ENCODE measurements around the gene GPHN.

GPHN gene

GRCh38 chr14:67173719-67174118, 665.8 kb downstream of the GPHN start:
- DNase-seq = no peak

- no peak for DNase-seq
Measured at GRCh38 chr14:67186172-67186768, 678.3 kb downstream of the GPHN start.

GRCh38 chr14:67186789-67187584, 679.0 kb downstream of the GPHN start:
- DNase-seq = no peak

GRCh38 chr14:67187826-67188225, 679.9 kb downstream of the GPHN start:
- no peak for DNase-seq

GRCh38 chr14:67188326-67188725, 680.4 kb downstream of the GPHN start:
- no peak for DNase-seq

GRCh38 chr14:67191768-67192290, 683.9 kb downstream of the GPHN start:
- no peak for DNase-seq

GRCh38 chr14:67192366-67192765, 684.4 kb downstream of the GPHN start:
- no peak for DNase-seq

- DNase-seq = no peak
Measured at GRCh38 chr14:67195279-67195678, 687.3 kb downstream of the GPHN start.

- no peak for DNase-seq
Measured at GRCh38 chr14:67199016-67199415, 691.1 kb downstream of the GPHN start.

- DNase-seq = no peak
Measured at GRCh38 chr14:67207810-67208209, 699.9 kb downstream of the GPHN start.

GRCh38 chr14:67218126-67218525, 710.2 kb downstream of the GPHN start:
- DNase-seq = no peak

GRCh38 chr14:67221248-67221981, 713.5 kb downstream of the GPHN start:
- DNase-seq = no peak

GRCh38 chr14:67221982-67222328, 714.0 kb downstream of the GPHN start:
- DNase-seq = no peak

GRCh38 chr14:67225523-67225922, 717.6 kb downstream of the GPHN start:
- DNase-seq = no peak

GRCh38 chr14:67228325-67228984, 720.5 kb downstream of the GPHN start:
- DNase-seq = no peak

Measured in activated CD4-positive, CD25-positive, alpha-beta regulatory T cell treated with anti-CD3 and anti-CD28 coated beads, Interleukin-2, amount 50 U/mL, for 72 hours (primary cell).